HT1080 (cell line): ENCODE data around the gene MSGN1. TPM values are rescaled to one million over a fixed set of nuclear protein-coding genes. Genes with fewer than 3 reads are reported as not detected.

Source experiments
- DNase-seq: peaks from one replicate; pipeline ENCODE4 v3.0.0-alpha.2; 2015; ENCODE audit warnings: low read depth
- polyA plus RNA-seq, 2 experiments: library from polyadenylated mRNA; depleted of rRNA; stranded (reverse); fragments of >200 nt; gene quantifications; 2 replicates each; pipeline ENCODE4 v1.2.3, GENCODE V29; 2015
- total RNA-seq: library from RNA; depleted of rRNA; stranded (reverse); fragments of >200 nt; shearing (Covaris generic); gene quantifications from 2 replicates; pipeline ENCODE4 v1.2.3, GENCODE V29; 2014; rRNA removed

Gene MSGN1, protein sequence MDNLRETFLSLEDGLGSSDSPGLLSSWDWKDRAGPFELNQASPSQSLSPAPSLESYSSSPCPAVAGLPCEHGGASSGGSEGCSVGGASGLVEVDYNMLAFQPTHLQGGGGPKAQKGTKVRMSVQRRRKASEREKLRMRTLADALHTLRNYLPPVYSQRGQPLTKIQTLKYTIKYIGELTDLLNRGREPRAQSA
- total RNA-seq = not detected in 2 replicates
- not detected in 2 replicates for polyA plus RNA-seq (2015; cell fraction: cytosol; rRNA removed)
- not detected in 2 replicates for polyA plus RNA-seq (2015; cell fraction: nucleus; rRNA removed)

DNA sequence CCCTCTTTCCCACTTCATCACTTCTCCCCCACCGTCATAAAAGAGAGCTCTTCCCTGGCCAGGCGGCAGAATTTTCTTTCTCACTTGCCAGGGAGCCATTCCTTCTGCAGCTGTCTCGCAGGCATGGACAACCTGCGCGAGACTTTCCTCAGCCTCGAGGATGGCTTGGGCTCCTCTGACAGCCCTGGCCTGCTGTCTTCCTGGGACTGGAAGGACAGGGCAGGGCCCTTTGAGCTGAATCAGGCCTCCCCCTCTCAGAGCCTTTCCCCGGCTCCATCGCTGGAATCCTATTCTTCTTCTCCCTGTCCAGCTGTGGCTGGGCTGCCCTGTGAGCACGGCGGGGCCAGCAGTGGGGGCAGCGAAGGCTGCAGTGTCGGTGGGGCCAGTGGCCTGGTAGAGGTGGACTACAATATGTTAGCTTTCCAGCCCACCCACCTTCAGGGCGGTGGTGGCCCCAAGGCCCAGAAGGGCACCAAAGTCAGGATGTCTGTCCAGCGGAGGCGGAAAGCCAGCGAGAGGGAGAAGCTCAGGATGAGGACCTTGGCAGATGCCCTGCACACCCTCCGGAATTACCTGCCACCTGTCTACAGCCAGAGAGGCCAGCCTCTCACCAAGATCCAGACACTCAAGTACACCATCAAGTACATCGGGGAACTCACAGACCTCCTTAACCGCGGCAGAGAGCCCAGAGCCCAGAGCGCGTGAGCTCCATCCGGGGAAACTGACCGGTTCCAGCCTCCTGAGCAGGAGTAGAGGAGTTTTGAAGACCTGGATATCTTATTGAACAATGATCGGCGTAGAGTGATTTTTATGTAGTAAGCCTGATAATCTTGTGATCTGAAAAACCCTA is at the start of gene MSGN1:
Gene MSGN1, plus strand, starts transcription at position 65 of the 850 bp plus-strand sequence. Its CDS starts 59 bp downstream, at position 124.
- DNase-seq = no peak

DNA sequence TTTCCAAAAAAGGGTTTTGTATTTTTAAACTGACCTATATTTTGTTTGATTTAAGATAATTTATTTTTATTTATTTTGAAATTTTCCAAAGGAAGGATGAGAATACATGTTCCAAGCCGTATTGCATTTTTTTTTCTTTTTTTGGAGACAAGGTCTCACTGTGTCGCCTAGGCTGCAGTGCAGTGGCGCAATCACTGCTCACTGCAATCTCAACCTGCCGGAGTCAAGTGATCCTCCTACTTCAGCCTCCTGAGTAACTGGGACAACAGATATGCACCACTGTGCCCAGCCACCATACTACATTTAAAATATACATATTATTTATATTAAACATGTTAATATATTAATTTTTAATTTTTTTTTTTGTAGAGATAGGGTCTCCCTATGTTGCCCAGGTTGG is 47.4 kb upstream of the MSGN1 start:
- no peak for DNase-seq

DNA sequence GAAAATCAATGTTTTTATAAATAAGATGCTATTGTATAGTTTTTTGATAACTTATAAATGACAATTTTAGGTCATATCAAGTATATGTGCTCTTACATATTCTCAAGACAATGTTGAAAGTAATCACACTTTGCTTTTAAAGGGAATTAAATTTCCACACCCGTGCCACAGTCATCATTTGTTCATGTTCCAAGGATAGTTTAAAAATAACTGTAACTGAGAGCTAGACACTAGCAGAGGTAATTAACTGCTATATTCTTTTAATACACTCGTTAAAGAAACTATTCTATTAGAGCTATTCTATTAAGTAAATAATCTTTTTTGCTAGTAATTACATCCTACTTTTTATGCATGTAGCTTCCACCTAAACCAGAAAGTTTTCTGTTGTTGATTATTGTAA is 44.3 kb upstream of the MSGN1 start:
- DNase-seq = no peak

DNA sequence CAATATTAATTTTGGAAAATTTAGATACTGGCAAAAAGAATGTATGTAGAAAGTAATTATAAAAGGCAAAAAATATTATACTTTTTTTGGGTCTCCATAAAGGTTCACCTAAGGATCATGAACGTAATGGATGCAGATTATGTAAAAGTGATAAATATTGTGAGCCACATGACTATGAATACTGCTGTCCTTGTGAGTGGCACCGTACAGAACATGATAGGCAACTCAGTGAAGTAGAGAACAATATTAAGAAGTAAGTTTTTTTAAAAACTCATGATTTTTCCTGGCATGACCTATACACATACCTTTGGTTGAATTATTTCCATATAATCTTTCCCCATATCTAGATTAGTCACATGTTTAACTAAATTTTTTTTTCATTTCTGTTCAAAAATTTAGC is 43.7 kb upstream of the MSGN1 start:
- DNase-seq = no peak

DNA sequence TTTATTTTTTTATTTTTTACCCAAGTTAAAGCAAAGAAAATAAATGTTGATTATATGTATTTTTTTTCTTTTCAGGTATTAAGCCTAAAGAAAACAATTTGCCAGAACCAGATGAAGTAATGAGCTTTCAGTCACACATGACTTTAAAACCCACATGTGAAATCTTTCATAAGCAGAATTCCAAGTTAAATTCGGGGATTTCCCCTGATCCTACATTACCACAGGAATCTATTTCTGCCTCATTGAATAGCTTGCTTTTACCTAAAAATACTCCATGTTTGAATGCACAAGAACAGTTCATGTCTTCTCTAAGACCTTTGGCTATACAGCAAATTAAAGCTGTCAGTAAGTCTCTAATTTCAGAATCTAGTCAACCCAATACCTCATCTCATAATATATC is 35.7 kb upstream of the MSGN1 start:
- DNase-seq = no peak

DNA sequence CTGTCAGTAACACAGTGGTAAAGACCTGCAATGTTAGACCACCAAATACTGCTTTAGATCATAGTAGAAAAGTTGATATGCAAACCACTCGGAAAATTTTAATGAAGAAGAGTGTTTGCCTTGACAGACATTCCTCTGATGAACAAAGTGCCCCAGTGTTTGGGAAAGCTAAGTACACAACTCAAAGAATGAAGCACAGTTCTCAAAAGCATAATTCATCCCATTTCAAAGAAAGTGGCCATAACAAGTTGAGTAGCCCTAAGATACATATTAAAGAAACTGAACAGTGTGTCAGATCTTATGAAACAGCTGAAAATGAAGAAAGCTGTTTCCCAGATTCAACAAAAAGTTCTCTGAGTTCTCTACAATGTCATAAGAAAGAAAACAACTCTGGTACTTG is 34.8 kb upstream of the MSGN1 start:
- no peak for DNase-seq

DNA sequence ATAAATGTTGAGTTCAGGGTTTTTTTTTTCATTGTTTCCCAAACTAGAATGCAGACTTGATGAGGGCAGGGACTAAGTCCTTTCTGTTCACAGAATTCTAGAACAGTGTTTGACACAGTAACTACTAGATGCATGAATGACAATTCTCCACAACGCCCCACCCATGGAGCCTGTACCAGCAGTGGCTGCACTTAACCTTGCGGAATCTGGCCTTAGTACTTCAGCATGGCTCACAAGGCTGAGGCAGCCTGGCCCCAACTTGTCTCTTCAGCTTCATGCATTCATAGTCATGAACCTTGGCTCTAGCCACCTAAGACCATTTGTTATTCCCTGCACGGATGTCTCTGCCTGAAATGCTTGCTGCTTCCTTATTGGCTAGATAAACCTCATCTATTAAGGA is 29.5 kb upstream of the MSGN1 start:
- no peak for DNase-seq

DNA sequence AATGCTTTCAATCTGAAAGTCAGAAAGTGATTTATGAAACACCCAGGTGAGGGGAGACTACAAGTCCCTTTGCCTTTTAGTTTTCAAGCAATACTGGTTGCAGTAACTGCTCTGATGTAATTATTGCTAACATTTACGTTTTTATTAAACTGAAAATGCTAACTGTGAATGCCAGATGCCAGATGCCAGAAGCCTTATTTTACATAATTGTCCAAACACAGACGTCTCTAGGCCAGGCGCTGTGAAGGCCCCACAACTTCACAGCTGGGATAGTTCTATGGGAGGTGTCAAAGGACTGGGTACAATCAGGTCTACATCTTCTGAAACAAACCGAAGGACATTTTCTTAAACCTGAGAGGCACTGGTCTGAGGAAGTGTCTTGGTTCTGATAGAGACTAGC is 27.5 kb upstream of the MSGN1 start:
- DNase-seq = no peak

DNA sequence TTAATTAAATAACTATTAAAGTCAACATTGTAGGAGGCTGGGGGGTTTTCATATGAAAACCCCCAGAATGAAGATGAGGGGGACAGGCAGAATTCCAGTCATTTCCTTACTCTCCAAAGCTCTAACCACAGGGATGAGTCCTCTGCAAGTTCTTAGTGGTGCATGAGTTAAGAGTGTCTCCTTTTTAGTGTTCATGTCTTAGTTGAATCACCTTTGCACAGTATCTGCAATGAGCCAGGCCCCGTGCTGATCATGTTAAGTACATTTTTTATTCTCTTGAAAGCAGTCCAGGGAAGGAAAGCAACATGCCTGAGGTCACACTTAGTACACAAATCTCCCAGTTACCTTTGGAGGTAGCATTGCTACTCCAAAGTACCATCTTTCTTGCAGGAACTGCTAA is 25.7 kb upstream of the MSGN1 start:
- DNase-seq = no peak

DNA sequence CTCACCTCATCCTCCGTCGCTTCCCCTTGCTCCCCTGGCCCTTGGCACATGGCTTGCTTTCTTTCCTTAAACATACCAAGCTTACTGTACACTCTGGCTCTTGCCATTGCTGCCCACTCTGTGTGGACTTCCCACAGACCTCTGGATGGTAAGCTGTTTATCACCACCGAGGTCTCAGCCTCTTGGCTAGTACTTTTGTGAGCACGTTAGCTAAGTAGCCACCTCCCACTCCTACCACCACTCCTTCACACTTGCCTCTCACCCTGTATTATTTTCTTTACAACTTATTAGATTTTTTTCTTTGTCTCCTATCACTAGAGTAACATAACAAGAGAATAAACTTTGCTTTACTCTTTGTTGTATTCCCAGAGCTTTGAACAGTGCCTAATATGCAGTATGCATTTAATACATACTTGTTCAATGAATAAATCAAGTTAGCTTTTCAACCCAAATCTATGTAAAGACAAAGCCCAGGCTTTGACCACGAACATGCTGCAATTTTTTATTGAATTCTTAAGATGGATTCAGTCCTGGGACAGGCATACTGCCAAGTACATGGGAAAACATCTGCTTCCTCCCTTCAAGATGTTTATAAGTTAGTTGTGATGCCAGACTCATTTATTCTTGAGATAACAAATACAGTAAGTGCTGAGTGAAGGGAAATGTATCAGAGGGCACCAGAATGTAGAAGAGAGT is 25.0 kb upstream of the MSGN1 start:
- DNase-seq = no peak

DNA sequence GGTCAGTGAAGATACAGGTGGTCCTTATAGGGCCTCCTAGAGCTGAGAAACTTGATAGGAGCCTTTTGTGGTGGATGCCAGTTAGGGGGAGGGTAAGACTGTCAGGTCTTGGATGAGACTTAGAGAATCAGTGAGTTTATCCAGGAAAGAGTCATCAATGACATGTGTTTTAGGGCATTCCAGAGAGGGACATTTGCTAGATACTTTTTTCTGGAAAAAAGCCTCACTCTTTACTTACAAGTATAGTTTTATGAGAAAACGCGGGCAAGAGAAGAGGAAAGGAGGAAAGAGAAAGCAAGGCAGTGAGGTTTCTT is 24.5 kb upstream of the MSGN1 start:
- no peak for DNase-seq

DNA sequence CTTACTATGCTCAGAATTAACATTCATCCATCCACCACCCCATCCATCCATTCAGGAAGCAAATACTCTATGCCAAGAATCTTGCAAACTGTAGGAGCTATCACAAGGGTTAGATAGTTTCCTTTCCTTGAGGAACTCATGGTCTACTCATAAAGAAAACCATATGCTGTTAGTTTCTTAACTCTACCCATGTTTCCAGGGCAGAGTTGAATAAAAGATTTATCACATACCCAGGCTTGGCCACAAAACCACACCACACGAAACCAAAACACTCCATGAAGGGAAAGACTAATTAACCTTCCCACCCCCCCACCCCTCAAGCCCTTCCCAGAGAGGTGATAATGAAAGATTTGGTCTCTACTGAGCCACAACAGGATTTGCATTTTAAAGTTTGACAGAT is 23.7 kb upstream of the MSGN1 start:
- no peak for DNase-seq

DNA sequence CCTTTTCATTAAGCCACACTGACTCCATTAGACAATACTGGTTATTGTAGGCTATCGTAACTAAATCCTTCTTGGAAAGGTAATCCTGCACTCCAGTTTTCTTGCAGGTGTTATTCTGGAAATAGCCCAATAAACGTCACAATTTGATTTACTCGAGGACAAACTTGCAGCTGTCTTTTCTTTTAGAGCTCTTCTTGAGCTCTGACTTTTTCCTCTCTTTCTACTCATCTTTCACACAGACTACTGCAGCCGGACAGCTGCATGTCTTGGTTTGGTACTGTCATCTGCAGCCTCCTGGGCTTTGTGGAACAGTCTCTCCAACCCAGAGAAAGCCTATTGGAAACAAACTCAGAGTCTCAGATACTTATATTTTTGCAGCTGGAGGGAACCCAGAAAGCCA is 23.0 kb upstream of the MSGN1 start:
- no peak for DNase-seq

DNA sequence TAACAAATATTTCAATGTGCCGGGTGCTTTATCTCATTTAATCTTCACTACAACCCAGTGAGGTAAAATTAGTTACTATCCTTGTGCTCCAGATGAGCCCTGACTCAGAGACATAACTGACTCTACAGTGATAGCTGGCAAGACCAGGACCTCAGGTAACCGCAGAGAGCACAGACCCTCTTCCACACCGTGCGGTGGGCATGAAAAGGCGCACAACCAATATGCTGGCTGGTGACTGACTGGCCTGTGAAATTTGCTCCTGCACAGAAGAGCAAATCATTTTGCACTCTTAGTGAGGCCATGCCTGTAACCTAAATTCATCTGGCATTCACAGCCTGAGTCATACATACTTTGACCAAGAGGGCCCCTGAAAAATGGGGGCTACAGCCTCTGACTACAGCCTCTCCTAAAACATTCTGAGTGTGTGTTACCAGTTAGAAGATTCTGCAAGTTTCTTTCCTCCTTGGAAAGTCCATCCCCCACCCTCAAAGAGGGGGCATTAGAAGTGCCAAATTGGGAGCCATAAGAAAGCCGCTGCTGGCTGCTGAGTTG is 22.4 kb upstream of the MSGN1 start:
- no peak for DNase-seq

DNA sequence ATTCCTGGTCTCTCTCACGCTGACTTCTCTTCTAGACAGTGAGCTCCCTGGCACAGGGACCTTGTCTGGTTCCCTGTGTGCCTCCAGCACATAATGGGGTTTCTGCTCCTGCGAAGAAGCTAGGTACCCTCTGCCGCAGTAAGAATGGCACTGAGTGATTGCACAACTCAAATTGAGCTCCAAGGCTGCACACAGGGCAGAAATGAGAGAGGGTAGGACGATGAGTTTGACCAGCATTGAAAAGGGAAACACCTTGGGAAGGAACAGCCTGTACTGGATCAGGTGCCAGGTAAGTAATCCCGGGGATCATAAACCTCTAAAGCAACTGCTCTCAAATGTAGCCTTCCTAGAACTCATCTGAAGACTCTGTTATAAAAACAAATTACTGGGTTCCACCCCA is 21.0 kb upstream of the MSGN1 start:
- no peak for DNase-seq

DNA sequence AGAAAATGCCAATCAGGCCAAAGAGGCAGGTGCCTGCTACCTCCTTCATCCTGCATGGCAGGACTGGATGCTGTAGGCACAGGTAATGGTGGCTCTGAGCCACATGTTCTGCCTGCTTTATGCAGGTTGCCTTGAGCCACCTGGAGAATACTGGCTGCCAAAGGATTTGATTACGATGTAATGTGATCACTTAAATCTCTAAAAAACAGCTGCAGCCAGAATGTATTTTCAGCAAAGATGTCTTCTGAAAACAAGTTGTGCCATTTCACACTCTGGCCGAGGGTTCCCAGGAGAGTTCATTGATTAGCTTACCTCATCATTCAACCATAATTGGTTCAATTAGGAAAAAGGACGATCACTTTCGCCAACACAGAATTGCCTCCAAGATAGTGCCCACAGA is 17.9 kb upstream of the MSGN1 start:
- no peak for DNase-seq

DNA sequence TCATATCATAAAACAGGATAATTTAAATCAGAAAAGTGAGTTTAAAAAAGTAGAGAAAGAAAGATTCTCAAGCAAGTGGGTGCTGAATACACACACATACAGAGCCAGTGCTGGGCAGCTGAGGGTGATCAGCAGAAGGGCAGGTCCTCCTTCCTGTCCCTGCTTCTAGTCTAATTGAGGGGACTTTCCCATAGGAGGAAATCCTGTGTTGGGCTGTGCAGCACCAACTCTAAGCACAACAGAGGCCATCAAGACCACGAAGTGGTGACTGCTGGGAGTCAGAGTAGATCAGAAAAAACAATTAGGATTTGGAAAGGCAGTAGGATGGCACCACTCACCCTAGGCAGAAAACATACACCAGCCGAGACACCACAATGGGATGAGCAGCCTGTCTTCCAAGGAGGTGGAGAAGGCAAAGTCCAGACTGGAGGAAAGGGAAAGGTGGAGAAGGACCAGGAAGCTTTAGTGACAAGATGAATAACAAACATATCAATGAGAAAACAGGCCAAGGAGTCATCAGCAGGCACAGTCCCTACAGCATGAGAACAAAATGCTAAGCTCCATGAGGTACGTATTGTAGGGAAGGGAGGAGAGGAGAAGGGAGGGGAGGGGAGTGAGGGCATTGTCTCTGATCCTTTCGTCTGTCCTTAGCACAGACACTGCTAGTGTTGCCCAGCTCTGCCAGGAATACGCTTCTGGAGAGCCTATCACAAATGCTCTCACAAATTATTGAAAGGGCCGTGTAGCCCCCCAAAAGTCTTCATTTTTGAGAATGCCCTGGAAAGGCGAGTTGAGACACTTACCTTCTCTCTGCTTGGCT is 16.7 kb upstream of the MSGN1 start:
- DNase-seq = no peak

DNA sequence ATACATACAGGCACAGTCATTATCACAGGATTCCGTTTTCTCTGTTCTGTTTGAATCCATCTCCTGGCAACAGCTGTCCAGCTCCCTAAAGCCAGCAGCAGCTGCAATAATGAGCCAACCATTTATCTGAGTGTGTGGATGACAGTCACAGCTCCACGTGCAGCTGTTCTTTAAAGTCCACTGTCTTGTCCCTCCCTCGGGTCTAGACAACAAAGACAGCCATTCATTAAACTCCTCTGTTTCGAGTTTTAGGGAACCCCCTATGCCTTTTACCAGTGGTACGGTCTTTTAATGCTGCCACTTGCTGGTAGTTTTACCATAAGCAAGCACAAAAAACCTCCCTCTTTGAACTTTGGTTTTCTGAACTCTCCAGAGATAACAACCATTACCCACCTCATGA is 16.0 kb upstream of the MSGN1 start:
- DNase-seq = peak; percentile 18

DNA sequence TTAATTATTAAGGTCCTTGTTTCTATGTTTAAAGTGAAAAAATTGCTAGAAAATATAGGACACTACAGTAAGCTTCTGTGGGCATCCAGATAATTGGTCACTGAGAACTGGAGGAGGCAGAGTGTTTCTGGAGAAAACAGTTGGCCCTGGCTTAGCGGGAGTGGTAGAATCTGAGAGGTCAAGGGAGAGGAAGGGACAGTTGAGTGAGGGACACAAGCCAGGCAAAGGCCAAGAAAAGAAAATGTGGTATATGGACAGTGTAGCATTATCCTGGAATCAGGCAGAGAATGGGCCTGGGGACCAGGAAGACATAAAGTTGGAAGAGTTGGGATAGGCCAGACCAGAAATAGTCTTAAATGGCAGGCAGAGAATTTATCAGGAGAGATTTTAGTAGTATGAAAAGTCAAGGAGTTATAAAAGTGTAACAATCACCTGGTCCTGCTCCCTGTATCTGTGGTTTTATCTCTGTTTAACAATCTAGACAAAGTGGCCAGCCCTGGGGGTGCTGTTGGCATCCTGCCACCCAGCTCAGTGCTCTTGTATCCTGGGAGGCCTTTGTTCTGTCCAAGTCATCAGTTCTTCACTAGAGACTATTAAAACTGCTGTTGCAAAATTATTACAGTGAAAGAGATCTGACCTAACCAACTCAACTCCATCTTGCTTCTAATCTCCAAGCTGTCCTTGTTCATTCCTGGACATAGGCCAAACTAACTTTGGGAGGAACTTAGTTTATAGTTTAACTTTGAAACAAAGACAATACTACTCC is 15.4 kb upstream of the MSGN1 start:
- no peak for DNase-seq

DNA sequence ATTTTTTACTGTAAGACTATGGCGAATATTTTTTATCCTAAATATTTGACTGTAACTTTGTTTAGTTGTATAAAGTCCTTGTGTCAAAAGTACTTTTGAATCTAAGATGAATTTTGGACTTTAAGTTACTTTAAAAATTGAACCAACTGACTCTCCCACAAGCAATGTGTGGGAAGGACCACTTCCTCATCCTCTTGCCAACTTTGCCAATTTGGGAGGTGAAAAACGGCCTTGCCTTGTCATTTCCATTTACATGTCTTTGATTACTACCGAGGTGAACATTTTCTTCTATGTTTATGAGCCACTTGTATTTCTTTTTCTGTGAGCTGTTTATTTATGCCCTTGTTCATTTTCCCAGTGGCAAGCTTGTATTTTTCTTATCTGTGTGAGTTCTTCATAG is 12.8 kb upstream of the MSGN1 start:
- DNase-seq = no peak

DNA sequence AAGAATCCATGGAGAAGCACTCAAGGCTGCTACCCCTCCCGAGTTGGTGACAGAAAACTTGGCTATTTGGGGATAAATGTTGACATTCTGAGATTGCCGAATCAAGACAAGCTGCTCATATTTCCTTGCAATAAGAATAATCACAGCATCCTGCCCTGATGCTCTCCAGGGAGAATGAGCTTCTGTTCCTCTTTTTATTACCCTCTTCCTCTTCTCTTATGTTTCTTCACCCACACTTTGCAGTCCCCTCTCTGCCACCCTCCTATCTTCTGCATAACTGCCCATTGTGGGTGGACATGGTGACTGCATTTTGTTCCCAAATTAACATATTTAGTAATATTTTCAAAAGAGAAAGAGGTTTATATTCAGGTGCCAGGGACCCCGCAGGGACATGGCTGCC is 11.9 kb upstream of the MSGN1 start:
- no peak for DNase-seq
